Endothelial cell of umbilical vein (primary cell): Measurements from ENCODE around the gene SRGAP3. TPM values are rescaled to one million over a fixed set of nuclear protein-coding genes. Genes with fewer than 3 reads are reported as not detected.

ENCODE experiments used
- BruUV-seq: library from RNA; stranded (reverse); fragments of 400-500 nt; replicated peaks from 2 replicates; lab custom pipeline; 2021; lab: Mats Ljungman, UMichigan
- CTCF ChIA-PET: fragments of 300-600, 350-600 bp; sonication (Branson Sonifier 250); formaldehyde crosslinking; loops from one replicate; lab custom pipeline; 2021; ENCODE audit warnings: antibody characterized with exemption, inconsistent platforms; lab: Charles Lee
- POLR2A ChIA-PET: fragments of 300-600, 350-600 bp; sonication (Branson Sonifier 250); formaldehyde crosslinking; loops from one replicate; lab custom pipeline; 2021; ENCODE audit warnings: antibody characterized with exemption, inconsistent platforms; lab: Charles Lee
- DNase-seq: peaks from one replicate; pipeline ENCODE4 v3.0.0-alpha.2; 2011; ENCODE audit warnings: low read depth, low spot score
- FAIRE-seq: peaks from 2 replicates; lab custom pipeline; 2011; peaks lifted over from hg19 to GRCh38; lab: Jason Lieb, UNC
- H2AFZ ChIP-seq: 2 replicates; pipeline ENCODE4 v1.6.0; 2012; ENCODE audit warnings: low read depth, low read length, control low read depth, inconsistent platforms
- H3K27ac ChIP-seq: 2 replicates; pipeline ENCODE4 v1.5.1; 2011; ENCODE audit warnings: low read depth, mild to moderate bottlenecking, control low read depth, low read length, moderate library complexity; ENCODE audit not compliant: insufficient read depth
- H3K27me3 ChIP-seq, 2 experiments: 2 replicates each; pipeline versions ENCODE4 v1.6.0 to v1.6.1; 2011; ENCODE audit warnings: low read length in 2 of 2, mixed read lengths in 1 of 2; ENCODE audit not compliant: control insufficient read depth in 2 of 2, insufficient read depth in 2 of 2
- H3K36me3 ChIP-seq, 2 experiments: 2 replicates in 1 of 2; 3 replicates in 1 of 2; pipeline ENCODE4 v1.5.1; 2011; ENCODE audit warnings: low read length in 2 of 2, mild to moderate bottlenecking in 1 of 2, moderate library complexity in 1 of 2; ENCODE audit not compliant: control insufficient read depth in 2 of 2, insufficient read depth in 2 of 2; ENCODE audit errors: extremely low read depth in 1 of 2
- H3K4me1 ChIP-seq: 3 replicates; pipeline ENCODE4 v1.5.1; 2011; ENCODE audit warnings: mild to moderate bottlenecking, low read length; ENCODE audit not compliant: control insufficient read depth, insufficient read depth; ENCODE audit errors: extremely low read depth
- H3K4me2 ChIP-seq: 2 replicates; pipeline ENCODE4 v1.6.1; 2011; ENCODE audit warnings: low read length, control low read depth, mixed read lengths; ENCODE audit not compliant: insufficient read depth
- H3K4me3 ChIP-seq, 3 experiments: fragments of 200-600 bp in 1 of 3; sonication (generic), shearing (Covaris generic) in 1 of 3; replicated peaks in 1 of 3; 2 replicates each; pipeline ENCODE4 v1.5.1; 2011 to 2016; ENCODE audit warnings: control low read depth in 3 of 3, low read length in 3 of 3, mild to moderate bottlenecking in 2 of 3, inconsistent platforms in 1 of 3, low read depth in 1 of 3, moderate library complexity in 1 of 3; ENCODE audit not compliant: insufficient read depth in 1 of 3
- H3K79me2 ChIP-seq: 2 replicates; pipeline ENCODE4 v1.6.0; 2012; ENCODE audit warnings: low read length, inconsistent platforms; ENCODE audit not compliant: control insufficient read depth, insufficient read depth
- H3K9ac ChIP-seq: replicated peaks from 2 replicates; pipeline ENCODE3; 2011; ENCODE audit warnings: low read length, control low read depth; ENCODE audit not compliant: insufficient read depth; ENCODE audit errors: extremely low read depth
- H3K9me1 ChIP-seq: replicated peaks from 3 replicates; pipeline ENCODE4 v1.6.0; 2011; ENCODE audit warnings: mild to moderate bottlenecking, low read length; ENCODE audit not compliant: control insufficient read depth, insufficient read depth; ENCODE audit errors: extremely low read depth
- H3K9me3 ChIP-seq: replicated peaks from 2 replicates; pipeline ENCODE4 v1.5.1; 2012; ENCODE audit warnings: low read length, inconsistent platforms; ENCODE audit not compliant: control insufficient read depth, insufficient read depth
- H4K20me1 ChIP-seq: replicated peaks from 2 replicates; pipeline ENCODE3; 2011; ENCODE audit warnings: mild to moderate bottlenecking, low read length; ENCODE audit not compliant: control insufficient read depth, insufficient read depth; ENCODE audit errors: extremely low read depth
- EZH2 ChIP-seq: IDR thresholded peaks from 2 replicates; pipeline ENCODE4 v1.6.1; 2012; ENCODE audit warnings: borderline replicate concordance, low read depth, mild to moderate bottlenecking, moderate library complexity, low read length, inconsistent platforms; ENCODE audit not compliant: severe bottlenecking
- FOS ChIP-seq: IDR thresholded peaks from 2 replicates; pipeline ENCODE4 v1.6.1; 2011; ENCODE audit warnings: mild to moderate bottlenecking, low read length, moderate library complexity, borderline replicate concordance; ENCODE audit not compliant: insufficient read depth
- GATA2 ChIP-seq: IDR thresholded peaks from 2 replicates; pipeline ENCODE4 v1.7.0; 2011; ENCODE audit warnings: low read depth, mild to moderate bottlenecking, moderate library complexity, mixed read lengths, low read length; ENCODE audit not compliant: insufficient read length, insufficient read depth
- JUN ChIP-seq: IDR thresholded peaks from 2 replicates; pipeline ENCODE4 v1.6.1; 2011; ENCODE audit warnings: borderline replicate concordance, low read depth; ENCODE audit not compliant: insufficient read length, insufficient read depth
- MYC ChIP-seq: IDR thresholded peaks from one replicate; pipeline ENCODE4 v1.6.1; 2011; ENCODE audit warnings: mild to moderate bottlenecking, low read depth, low read length
- POLR2A ChIP-seq: IDR thresholded peaks from 2 replicates; pipeline ENCODE4 v1.6.1; 2012; ENCODE audit warnings: low read depth, mild to moderate bottlenecking, control low read depth, low read length
- POLR2AphosphoS5 ChIP-seq: IDR thresholded peaks from 2 replicates; pipeline ENCODE4 v1.6.1; 2012; ENCODE audit warnings: low read depth, mild to moderate bottlenecking, control low read depth, low read length, moderate library complexity; ENCODE audit not compliant: insufficient read depth
- dilution Hi-C: fragments of 300-500 bp; cut with MboI; formaldehyde crosslinking; loops from one replicate; pipeline ENCODE4 v1.15.0; 2019; ENCODE audit warnings: low sequenced_read_pairs; ENCODE audit not compliant: extremely low pct_ligation_motif_present
- intact Hi-C: fragments of 100-400 bp; cut with micrococcal nuclease; formaldehyde crosslinking; loops from one replicate; pipeline ENCODE4 v1.10.0; 2022
- polyA plus RNA-seq, 4 experiments: library from polyadenylated mRNA; depleted of rRNA in 3 of 4; stranded (reverse) in 3 of 4; unstranded in 1 of 4; fragments of >200 nt; gene quantifications; 2 replicates each; pipeline versions ENCODE4 v1.2.1 to v1.2.3, GENCODE V29; 2011 to 2012; ENCODE audit warnings: missing spikeins in 1 of 4
- total RNA-seq: library from RNA; stranded (reverse); gene quantifications from 2 replicates; pipeline ENCODE4 v1.2.3, GENCODE V29; 2021
- TF ChIP-seq, protein P1 (sequence below), 2 donors: IDR thresholded peaks; 1 replicate in 1 of 2; 2 replicates in 1 of 2; pipeline ENCODE4 v1.5.1; 2011; ENCODE audit warnings: low read length in 2 of 2, mild to moderate bottlenecking in 2 of 2, moderate library complexity in 2 of 2, control low read depth in 1 of 2, inconsistent platforms in 1 of 2, low read depth in 1 of 2; ENCODE audit not compliant: insufficient read depth in 1 of 2; ENCODE audit errors: extremely low read depth in 1 of 2
- TF ChIP-seq, protein P2 (sequence below): IDR thresholded peaks from 2 replicates; pipeline ENCODE4 v1.6.1; 2011; ENCODE audit not compliant: insufficient read depth, insufficient read length

The SRGAP3 gene
- total and polyA plus RNA-seq, 2 donors (not counting 3 experiments of a cell fraction or from before 2014, with no cell fraction given) = 0.06 TPM; not detected in 1

DNA sequence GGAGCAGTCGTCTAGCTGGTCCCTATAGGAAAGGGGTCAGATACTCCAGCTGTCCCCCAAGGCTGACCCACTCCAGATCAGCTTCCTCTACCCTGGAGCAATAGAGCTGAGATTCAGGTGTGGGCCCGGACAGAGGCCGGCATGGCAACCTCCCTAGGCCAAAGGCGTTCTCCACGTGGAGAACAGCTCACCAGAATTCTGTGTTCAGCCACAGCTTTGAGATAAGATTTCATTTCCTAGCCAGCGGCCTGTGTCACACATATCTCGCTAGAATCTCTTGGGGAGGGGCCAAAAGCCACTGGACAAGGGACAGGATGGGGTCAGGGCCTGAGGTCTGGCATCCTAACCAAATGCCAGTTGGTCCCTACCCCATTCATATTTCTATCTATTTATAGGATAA, 20.1 kb downstream of the SRGAP3 start:
- Histone ChIP-seq H2AFZ (no peak overlapping the region), H3K9me1 (no peaks in the 10 kb centered on the region), H3K4me3 (no peak overlapping the region), H3K27ac (no peak overlapping the region), H3K4me2 (no peak overlapping the region), H3K9me3 (no peaks in the 10 kb centered on the region), H3K4me1 (no peaks in the 10 kb centered on the region), H3K27me3 (no peaks in the 10 kb centered on the region), H3K79me2 (no peaks in the 10 kb centered on the region), H4K20me1 (no peaks in the 10 kb centered on the region), H3K9ac (no peak overlapping the region), H3K36me3 (no peaks in the 10 kb centered on the region)
- ChIA-PET CTCF (interaction anchor here (1.2 to 1.6 kb wide), 4 partner anchors 9 to 73 kb away, joined by 3 read pairs; no protein-coding TSS in a partner anchor), POLR2A (no interaction called here)
- intact Hi-C loops = no loop called here
- FAIRE-seq (no peak), DNase-seq (no peak)
- TF ChIP-seq POLR2A (no peak), FOS (no peak)
- dilution Hi-C loops = no loop called here
- BruUV-seq = no TSS peak

DNA sequence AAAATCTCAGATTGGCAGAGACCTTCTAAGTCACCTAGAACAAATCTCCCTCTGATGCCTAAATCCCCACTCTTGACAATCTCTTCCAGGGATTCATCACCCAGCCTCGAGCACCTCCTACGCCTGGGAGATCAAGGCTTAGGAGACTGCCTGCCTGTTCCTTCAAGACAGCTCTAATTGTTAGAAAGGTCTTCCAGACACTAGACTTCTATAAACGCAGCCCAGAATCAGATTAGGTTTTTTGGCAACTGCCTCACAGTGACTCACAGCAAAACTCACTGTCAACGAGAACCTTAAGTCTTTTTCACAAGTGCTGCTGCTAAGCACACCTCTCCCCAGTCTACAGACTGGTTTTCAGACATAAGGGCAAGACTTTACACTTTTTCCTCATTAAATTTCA, 23.1 kb downstream of the SRGAP3 start:
- dilution Hi-C loops (no loop called here), intact Hi-C loops (no loop called here)
- Histone ChIP-seq H2AFZ (no peak overlapping the region), H3K36me3 (no peaks in the 10 kb centered on the region), H3K4me1 (no peaks in the 10 kb centered on the region), H3K27me3 (no peaks in the 10 kb centered on the region), H3K9ac (no peak overlapping the region), H3K9me1 (no peaks in the 10 kb centered on the region), H3K9me3 (no peaks in the 10 kb centered on the region), H3K79me2 (no peaks in the 10 kb centered on the region), H3K4me3 (no peak overlapping the region), H3K27ac (no peak overlapping the region), H4K20me1 (no peaks in the 10 kb centered on the region), H3K4me2 (no peak overlapping the region)
- no peak for TF ChIP-seq JUN
- TF ChIP-seq, protein P1, sequence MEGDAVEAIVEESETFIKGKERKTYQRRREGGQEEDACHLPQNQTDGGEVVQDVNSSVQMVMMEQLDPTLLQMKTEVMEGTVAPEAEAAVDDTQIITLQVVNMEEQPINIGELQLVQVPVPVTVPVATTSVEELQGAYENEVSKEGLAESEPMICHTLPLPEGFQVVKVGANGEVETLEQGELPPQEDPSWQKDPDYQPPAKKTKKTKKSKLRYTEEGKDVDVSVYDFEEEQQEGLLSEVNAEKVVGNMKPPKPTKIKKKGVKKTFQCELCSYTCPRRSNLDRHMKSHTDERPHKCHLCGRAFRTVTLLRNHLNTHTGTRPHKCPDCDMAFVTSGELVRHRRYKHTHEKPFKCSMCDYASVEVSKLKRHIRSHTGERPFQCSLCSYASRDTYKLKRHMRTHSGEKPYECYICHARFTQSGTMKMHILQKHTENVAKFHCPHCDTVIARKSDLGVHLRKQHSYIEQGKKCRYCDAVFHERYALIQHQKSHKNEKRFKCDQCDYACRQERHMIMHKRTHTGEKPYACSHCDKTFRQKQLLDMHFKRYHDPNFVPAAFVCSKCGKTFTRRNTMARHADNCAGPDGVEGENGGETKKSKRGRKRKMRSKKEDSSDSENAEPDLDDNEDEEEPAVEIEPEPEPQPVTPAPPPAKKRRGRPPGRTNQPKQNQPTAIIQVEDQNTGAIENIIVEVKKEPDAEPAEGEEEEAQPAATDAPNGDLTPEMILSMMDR (IDR thresholded peaks at IDR 0.05; ENCODE audit: extremely low read depth in 1 of 2, insufficient read depth in 1 of 2, low read depth in 1 of 2, low read length in 2 of 2) = no peak
- no peak for TF ChIP-seq EZH2
- TF ChIP-seq POLR2A = no peak
- TF ChIP-seq, protein P2, sequence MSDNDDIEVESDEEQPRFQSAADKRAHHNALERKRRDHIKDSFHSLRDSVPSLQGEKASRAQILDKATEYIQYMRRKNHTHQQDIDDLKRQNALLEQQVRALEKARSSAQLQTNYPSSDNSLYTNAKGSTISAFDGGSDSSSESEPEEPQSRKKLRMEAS = no peak
- TF ChIP-seq GATA2 = no peak
- TF ChIP-seq FOS = no peak
- TF ChIP-seq MYC = no peak
- TF ChIP-seq POLR2AphosphoS5 = no peak
- ChIA-PET CTCF (no interaction called here), POLR2A (no interaction called here)
- BruUV-seq = no TSS peak
- DNase-seq = no peak
- FAIRE-seq = no peak
